Skeletal muscle satellite cell (primary cell): ENCODE data around the gene ST6GALNAC5.

Source experiments
- H3K27me3 ChIP-seq: 2 replicates; pipeline ENCODE4 v1.7.0; 2013; ENCODE audit warnings: low read length; ENCODE audit not compliant: control insufficient read depth, insufficient read depth
- H3K36me3 ChIP-seq: 2 replicates; pipeline ENCODE4 v1.7.0; 2013; ENCODE audit warnings: mild to moderate bottlenecking, control low read depth, low read length; ENCODE audit not compliant: insufficient read depth
- H3K4me1 ChIP-seq: 2 replicates; pipeline ENCODE4 v1.7.0; 2013; ENCODE audit warnings: low read length; ENCODE audit not compliant: control insufficient read depth, insufficient read depth
- H3K4me2 ChIP-seq: 2 replicates; pipeline ENCODE4 v1.7.0; 2013; ENCODE audit warnings: mild to moderate bottlenecking, low read length
- H3K4me3 ChIP-seq: 2 replicates; pipeline ENCODE4 v1.7.0; 2013; ENCODE audit warnings: low read length
- H3K9ac ChIP-seq: 2 replicates; pipeline ENCODE4 v1.7.0; 2013; ENCODE audit warnings: mild to moderate bottlenecking, low read depth, low read length, moderate library complexity
- H3K9me3 ChIP-seq: replicated peaks from 2 replicates; pipeline ENCODE4 v1.7.0; 2013; ENCODE audit warnings: mild to moderate bottlenecking, control low read depth, low read length

ST6GALNAC5 gene

DNA sequence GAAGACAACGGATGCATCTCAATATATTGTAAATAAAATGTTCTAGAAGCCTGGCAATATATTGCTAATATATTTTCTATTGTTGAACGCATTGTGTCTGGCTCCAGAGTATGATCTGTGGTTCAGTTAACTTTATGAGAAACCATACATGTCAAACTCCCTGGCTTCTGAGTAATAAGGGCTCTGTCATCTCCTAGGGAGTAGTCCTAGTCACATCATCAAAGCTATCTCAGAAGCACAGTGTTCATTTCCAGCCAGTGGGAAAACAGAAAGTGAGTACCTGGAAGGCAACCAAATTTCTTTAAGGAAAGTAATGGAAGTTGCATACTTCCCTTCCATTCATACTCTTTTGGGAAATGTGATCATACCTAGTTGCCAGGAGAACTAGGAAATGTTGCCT lies 27.0 kb upstream of the ST6GALNAC5 start:
- no peak overlapping the region for H3K4me3 ChIP-seq
- H3K9ac ChIP-seq, result no peak overlapping the region
- H3K27me3 ChIP-seq, result peaks cover 10% of the 10 kb centered on the region
- H3K36me3 ChIP-seq, result no peaks in the 10 kb centered on the region
- no peaks in the 10 kb centered on the region for H3K9me3 ChIP-seq
- H3K4me2 ChIP-seq, result no peak overlapping the region
- no peaks in the 10 kb centered on the region for H3K4me1 ChIP-seq

DNA sequence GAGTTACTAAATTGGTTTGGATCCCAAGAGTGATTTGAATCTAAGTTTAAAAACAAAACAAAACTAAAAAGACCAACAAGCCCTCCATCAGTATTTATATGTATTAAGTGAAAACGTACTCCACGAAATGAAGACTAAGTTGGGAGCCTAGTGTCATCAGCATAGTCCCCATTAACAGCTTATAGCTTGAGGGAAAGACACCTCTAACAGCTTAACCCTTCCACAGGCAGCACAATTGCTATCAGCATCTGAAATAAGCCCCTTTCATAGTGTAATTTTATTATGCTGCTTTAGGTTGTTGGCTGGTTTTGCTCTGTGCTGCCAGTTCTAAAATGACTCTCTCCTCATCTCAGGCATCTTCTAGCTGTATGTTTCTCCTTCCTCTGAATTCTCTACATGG lies 25.8 kb upstream of the ST6GALNAC5 start:
- peaks cover 4% of the 10 kb centered on the region for H3K27me3 ChIP-seq
- H3K4me3 ChIP-seq, result no peak overlapping the region
- H3K4me1 ChIP-seq, result no peaks in the 10 kb centered on the region
- H3K9ac ChIP-seq, result no peak overlapping the region
- H3K9me3 ChIP-seq, result no peaks in the 10 kb centered on the region
- H3K36me3 ChIP-seq, result no peaks in the 10 kb centered on the region
- H3K4me2 ChIP-seq, result no peak overlapping the region

DNA sequence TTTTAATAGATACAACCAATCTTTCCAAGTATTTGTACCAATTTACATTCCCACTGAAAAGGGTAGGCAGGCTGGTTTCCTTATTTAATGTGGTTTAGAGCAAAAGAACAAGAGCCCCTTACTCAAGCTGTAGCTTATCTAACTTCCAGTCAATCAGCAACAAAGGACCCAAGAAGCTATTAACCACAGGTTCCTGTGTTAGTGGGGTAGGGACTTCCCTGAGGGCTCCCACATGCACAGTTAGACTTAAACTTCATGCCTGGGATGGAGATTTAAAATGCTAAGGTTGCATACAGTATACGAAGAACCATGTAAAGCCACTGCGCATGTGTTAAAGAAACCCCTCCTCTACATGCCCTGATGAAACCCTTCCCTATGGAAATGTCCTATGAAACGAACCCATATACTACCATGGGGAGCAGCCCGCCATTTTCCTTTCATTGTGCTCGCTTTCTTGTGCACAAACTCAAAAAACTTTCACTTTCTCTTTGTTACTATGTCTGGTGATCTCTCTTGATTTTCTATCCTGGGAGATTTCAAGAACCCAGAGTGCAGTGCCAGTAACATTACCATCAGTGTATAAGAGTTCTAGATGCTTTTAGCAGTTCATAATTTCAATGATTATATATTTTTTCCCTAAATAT lies 23.3 kb upstream of the ST6GALNAC5 start:
- Histone ChIP-seq H3K4me2 (no peak overlapping the region), H3K27me3 (no peaks in the 10 kb centered on the region), H3K36me3 (no peaks in the 10 kb centered on the region), H3K9me3 (no peaks in the 10 kb centered on the region), H3K4me3 (no peak overlapping the region), H3K9ac (no peak overlapping the region), H3K4me1 (no peaks in the 10 kb centered on the region)

DNA sequence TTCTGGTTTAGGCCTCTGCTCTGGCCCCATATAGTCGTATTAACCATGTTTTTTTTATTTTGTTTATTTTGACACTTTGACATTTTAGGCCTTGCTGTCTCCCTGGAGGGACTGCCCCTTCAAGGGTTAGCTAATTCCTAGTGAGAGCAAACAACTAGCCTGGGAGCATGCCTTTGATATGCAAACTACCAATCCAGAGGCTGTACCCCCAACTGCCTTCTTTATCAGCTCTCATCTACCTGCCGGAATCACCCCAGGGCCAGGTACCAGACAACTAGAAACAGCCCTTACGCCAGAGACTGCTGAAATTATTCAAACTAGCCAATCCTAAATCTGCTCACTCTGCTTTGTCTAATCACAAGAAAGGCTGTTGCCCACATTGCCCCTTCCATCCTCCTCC lies 13.0 kb upstream of the ST6GALNAC5 start:
- H3K9ac ChIP-seq, result no peak overlapping the region
- no peaks in the 10 kb centered on the region for H3K4me1 ChIP-seq
- H3K27me3 ChIP-seq, result peaks cover 14% of the 10 kb centered on the region
- H3K9me3 ChIP-seq, result no peaks in the 10 kb centered on the region
- no peaks in the 10 kb centered on the region for H3K36me3 ChIP-seq
- H3K4me2 ChIP-seq, result no peak overlapping the region
- no peak overlapping the region for H3K4me3 ChIP-seq

DNA sequence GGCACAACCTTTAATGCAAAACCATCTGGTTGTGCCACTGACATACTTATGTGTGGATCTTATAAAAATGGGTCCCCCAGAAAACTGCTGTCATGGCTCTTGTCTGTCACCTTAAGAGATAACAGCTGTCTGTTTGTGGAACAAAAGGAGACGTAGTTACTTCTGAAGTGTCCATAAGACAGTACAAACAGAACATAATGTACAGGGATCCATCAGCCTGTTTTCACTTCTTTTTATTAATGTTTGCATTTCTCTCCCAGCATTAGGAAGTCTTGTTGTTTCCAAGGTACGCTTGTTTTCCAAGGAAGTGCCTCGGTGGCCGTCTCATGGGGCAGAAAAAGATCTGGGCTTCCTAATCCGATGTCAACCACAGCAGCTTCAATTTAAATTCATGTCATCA lies 11.2 kb upstream of the ST6GALNAC5 start:
- Histone ChIP-seq H3K9ac (no peak overlapping the region), H3K4me2 (no peak overlapping the region), H3K4me3 (no peak overlapping the region), H3K9me3 (no peaks in the 10 kb centered on the region), H3K4me1 (no peaks in the 10 kb centered on the region), H3K36me3 (no peaks in the 10 kb centered on the region), H3K27me3 (peaks cover 14% of the 10 kb centered on the region)

DNA sequence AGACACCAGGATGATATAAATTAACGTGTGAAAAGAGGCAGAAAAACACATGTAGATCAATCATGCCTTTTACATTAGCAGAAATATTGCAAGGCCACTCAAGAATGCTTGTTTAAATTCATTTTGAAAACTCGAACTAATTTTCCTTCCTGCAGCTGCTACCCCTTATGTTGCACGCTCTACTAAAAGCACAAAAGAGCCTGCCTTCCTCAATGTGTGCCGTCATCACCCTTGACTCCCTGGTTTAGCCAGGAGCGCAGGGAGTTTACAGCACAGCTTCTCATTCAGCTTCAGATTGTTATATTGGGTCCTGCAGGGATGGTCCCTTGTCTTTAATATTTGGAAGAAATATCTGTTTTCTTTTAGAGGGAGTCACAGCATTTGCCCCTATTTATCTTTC lies 10.1 kb upstream of the ST6GALNAC5 start:
- no peaks in the 10 kb centered on the region for H3K36me3 ChIP-seq

DNA sequence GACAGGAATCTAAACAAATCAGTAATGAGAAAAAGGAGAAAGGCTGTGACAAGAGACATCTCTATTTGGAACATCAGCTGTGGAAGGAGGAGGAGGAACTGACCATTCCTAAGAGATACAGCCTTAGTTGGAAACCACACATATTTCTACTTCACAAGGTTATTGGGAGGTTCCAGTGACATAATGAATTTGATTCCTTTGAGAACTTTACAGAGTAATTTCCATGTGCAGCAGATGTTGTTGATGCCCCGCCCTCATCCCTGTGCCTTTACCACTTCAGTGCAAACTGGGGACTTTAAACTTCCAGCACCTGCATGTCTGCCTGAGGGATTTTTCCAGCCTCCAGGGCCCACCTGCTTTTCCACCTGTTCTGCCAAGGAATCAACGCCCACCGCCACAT lies 9.3 kb upstream of the ST6GALNAC5 start:
- no peaks in the 10 kb centered on the region for H3K4me1 ChIP-seq
- no peak overlapping the region for H3K4me2 ChIP-seq
- no peaks in the 10 kb centered on the region for H3K9me3 ChIP-seq
- H3K4me3 ChIP-seq, result no peak overlapping the region
- no peaks in the 10 kb centered on the region for H3K36me3 ChIP-seq
- peaks cover 14% of the 10 kb centered on the region for H3K27me3 ChIP-seq
- H3K9ac ChIP-seq, result no peak overlapping the region

More for the DNA sequence above, 10.1 kb upstream of the ST6GALNAC5 start:
- no peaks in the 10 kb centered on the region for H3K9me3 ChIP-seq
- no peak overlapping the region for H3K4me3 ChIP-seq
- H3K4me2 ChIP-seq, result no peak overlapping the region
- H3K27me3 ChIP-seq, result peaks cover 14% of the 10 kb centered on the region
- no peaks in the 10 kb centered on the region for H3K4me1 ChIP-seq
- H3K9ac ChIP-seq, result no peak overlapping the region

DNA sequence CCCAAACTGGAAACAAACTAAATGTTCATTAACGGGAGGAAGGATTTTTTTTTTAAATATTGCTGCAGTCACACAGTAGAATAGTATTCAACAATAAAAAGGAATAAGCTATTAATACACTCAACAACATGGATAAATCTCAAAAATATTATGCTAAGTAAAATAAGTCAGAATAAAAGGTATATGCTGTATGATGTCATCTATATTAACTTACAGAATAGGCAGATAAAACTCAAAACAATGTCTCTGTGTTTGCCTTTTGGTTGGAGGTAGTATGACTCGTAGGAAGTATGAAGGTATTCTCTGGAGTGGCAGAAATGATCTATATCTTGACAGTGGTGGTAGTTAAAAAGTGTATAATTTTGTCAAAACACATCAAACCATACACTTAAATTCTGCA lies 6.1 kb upstream of the ST6GALNAC5 start:
- Histone ChIP-seq H3K36me3 (no peaks in the 10 kb centered on the region), H3K9me3 (no peaks in the 10 kb centered on the region), H3K4me1 (no peaks in the 10 kb centered on the region), H3K27me3 (peaks cover 14% of the 10 kb centered on the region), H3K4me3 (no peak overlapping the region), H3K4me2 (no peak overlapping the region), H3K9ac (no peak overlapping the region)

DNA sequence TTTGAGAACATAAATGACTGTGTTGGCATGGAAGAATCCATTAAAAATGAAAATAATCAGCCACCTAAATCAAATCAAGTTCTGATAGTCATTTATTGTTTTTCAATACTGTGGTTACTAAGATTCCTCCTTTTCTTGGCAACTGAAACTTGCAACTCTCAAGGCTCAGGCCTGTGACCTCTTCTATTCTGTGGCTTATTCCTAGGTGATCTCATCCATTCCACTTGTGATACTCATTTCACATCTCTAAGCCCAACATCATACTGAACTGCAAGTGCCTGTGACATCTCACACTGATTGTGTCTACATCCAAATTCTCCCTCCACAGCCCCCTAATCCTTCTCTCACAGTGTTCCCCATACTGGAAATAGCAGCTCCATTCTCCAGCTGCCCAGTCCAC lies 4.8 kb upstream of the ST6GALNAC5 start:
- Histone ChIP-seq H3K9me3 (no peaks in the 10 kb centered on the region), H3K27me3 (peaks cover 9% of the 10 kb centered on the region), H3K36me3 (no peaks in the 10 kb centered on the region), H3K9ac (no peak overlapping the region), H3K4me2 (no peak overlapping the region), H3K4me1 (peaks cover under 1% of the 10 kb centered on the region), H3K4me3 (no peak overlapping the region)

DNA sequence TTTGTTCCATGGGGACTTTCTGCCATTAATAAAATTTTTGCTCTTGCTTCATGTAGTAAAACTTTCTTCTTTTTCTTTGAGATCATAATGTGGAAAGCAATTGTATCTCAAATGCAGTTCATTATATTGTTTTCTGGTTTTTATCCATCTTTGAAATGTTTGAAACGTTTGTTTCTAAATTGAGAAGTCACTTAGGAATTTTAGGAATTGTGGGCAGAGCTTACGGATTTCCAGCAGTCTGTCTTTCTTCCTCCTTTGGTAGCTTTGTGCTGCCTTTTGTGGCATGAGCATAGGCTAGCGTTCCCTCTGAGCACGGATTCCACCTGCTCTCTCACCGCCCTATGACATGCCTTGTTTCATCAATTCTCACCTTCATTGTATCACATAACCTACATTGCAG lies 2.9 kb upstream of the ST6GALNAC5 start:
- Histone ChIP-seq H3K27me3 (peaks cover 8% of the 10 kb centered on the region), H3K36me3 (no peaks in the 10 kb centered on the region), H3K4me2 (no peak overlapping the region)

DNA sequence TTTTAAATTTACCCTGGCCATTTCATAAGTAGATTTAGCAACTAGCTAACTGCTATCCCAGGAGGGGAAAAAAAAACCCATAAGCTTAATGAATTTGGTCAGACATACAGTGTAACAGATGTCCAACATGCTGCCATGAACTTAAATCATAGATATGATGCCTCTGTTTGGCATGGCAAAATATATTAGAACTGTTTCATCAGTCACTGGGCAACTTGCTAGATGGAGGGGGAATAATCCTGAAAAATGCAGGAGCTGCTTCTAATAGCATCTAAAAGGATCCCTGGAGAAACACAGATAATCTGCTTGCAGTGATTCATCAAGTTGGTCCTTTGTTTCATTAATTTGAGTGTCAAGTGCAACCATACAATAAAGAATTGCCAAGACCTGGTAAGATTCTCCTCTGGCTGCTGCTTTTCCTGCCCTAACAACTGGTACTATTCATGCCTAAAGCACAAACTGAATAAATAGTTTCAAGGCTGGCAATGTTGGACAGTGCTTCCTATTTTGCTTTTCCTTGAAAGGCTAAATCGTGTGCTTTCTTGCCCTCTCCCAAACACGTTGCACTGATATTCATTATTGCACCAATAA lies 1.5 kb upstream of the ST6GALNAC5 start:
- Histone ChIP-seq H3K4me1 (peaks cover 15% of the 10 kb centered on the region), H3K4me2 (no peak overlapping the region), H3K9me3 (no peaks in the 10 kb centered on the region), H3K36me3 (no peaks in the 10 kb centered on the region), H3K9ac (no peak overlapping the region), H3K4me3 (no peak overlapping the region), H3K27me3 (peaks cover 15% of the 10 kb centered on the region)

More for the DNA sequence above, 2.9 kb upstream of the ST6GALNAC5 start:
- Histone ChIP-seq H3K4me1 (peaks cover 15% of the 10 kb centered on the region), H3K4me3 (no peak overlapping the region), H3K9me3 (no peaks in the 10 kb centered on the region), H3K9ac (no peak overlapping the region)

DNA sequence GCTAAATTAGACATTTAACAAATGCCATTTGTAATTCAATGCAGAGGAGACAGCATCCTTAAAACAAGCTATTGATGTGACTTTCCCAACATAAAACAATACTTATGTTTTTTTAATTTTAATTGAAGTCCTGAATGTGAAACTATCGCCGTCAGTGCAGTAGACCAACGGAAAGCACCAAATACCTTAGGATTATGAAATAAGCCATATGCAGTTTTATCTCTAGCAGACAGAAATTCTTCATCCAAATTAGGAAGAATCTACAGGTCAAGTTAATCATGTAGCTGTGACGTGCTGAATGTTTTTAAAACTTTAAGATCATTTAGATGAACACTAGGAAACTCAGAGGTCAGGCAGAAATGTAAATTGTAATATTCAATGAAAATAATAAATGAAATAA lies 714 bp upstream of the ST6GALNAC5 start:
- H3K4me3 ChIP-seq, result no peak overlapping the region
- H3K36me3 ChIP-seq, result no peaks in the 10 kb centered on the region
- no peak overlapping the region for H3K4me2 ChIP-seq
- peaks cover 15% of the 10 kb centered on the region for H3K27me3 ChIP-seq
- peaks cover 15% of the 10 kb centered on the region for H3K4me1 ChIP-seq
- H3K9me3 ChIP-seq, result no peaks in the 10 kb centered on the region
- H3K9ac ChIP-seq, result no peak overlapping the region
